Stimulated activated CD4-positive, alpha-beta T cell treated with anti-CD3 and anti-CD28 coated beads, Interleukin-4, amount 100 ng/mL, for 4 hours (primary cell): ENCODE measurements around the gene TMED1.

Source experiments
- DNase-seq, 2 experiments: peaks; one replicate each; pipeline ENCODE4 v3.0.0-alpha.2; 2020

The TMED1 gene

DNA sequence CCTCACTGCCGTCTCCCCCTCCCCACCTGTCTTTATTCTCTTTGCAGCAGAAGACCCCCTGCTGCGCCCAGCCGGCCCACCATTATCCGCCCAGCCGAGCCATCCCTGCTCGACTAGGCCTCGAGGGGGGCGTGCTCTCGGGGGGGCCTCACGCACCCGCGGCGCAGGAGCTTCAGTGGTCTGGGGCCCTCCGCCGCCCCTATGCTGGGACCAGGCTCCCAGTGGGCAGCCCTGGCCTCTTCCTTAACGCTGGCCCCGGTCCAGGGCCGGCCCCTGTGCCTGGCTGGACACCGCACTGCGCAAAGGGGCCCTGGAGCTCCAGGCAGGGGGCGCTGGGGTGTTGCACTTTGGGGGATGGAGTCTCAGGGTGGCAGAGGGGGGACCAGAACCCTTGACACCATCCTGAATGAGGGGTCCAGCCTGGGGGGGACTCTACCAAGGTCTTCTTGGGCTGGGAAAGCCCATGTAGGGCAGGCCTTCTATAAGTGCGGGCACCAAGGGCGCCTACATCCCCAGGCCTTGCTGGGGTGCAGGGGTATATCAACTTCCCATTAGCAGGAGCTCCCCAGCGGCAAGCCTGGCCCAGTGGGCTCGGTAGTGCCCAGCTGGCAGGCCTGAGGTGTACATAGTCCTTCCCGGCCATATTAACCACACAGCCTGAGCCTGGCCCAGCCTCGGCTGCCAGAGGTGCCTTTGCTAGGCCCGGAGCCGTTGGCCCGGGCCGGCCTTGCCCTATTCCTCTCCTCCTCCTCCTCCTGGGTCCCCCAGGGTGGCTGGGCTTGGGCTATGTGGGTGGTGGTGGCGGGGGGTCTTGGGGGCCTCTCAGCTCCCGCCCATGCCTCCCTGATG lies 4.9 kb downstream of the TMED1 start:
- no peak for DNase-seq

DNA sequence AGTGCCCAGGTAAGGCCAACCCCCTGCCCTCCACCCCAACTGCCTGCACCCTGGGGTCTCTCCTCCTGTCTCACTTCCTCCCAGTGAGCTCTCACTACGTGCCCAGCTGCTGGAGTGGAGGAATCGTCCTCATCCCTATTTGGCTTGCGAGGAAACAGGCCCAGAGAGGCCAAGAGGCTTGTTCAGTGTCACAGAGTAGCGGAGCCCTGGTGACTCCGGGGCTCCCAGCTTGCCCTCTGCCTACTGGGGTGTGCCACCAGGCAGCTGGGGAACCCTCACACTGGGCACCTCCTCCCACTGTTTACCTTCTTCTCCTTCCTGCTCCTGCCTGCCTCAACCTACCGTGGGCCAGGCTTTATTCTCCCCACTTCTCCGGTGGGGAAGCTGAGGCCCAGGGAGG lies 5.6 kb downstream of the TMED1 start:
- DNase-seq: no peak

DNA sequence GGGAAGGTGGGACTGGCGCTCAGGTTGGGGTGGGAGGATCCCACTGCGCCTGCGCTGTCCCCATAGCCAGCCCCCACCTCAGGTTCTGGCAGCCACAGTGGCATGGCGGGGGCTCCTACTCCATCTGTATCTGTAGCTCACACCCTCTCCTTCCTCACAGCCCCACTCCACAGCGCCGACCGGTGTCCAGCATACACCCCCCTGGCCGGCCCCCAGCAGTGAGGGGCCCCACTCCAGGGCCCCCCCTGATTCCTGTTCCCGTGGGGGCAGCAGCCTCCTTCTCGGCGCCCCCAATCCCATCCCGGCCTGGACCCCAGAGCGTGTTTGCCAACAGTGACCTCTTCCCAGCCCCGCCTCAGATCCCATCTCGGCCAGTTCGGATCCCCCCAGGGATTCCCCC lies 6.0 kb downstream of the TMED1 start:
- no peak for DNase-seq

DNA sequence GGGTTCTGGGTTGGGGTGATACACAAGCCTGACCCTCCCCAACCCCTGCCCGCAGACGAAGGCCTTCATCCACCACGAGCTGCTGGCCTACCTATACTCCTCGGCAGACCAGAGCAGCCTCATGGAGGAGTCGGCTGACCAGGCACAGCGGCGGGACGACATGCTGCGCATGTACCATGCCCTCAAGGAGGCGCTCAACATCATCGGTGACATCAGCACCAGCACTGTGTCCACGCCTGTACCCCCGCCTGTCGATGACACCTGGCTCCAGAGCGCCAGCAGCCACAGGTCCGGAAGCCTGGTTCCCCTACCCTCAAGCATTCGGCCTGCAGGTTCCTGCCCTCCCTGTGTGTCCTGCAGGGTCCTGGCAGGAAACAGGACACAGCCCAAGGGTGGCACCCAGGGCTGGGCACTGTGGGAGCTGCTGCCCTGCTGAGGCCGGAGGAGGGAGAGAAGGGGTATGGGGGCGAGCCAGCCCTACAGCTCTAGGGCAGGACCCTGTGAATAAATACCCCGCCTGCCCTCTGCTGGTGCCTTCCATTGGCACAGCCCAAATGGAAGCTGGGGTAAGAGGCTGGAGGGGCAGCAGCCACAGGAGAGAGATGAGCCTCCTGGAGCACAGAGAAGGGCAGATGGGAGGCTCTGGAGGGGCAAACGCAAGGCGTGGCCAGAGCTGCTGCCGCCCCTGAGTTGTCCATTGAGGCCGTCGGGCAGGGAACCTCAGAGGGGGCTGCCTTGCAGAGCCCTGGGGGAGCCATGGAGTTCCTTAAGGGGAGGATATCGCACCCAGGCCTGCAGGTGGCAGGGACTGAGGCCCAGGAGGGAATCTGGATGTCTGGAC lies 6.8 kb downstream of the TMED1 start:
- DNase-seq: no peak

DNA sequence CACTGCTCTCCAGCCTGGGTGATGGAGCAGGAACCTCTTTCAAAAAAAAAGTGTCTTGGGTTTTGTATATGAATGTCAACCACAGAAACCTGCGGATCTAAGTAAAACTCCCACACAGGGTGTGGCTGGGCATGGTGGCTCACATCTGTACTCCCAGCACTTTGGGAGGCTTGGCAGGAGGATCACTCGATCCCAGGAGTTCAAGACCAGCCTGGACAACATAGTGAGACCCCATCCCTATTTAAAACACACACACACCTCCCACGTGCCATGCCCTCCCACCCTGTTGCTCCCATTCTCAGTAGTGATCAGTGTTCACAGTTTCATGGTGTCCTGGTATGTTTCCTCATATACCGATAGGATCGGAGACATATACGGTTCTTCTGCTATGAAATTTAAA lies 9.2 kb downstream of the TMED1 start:
- no peak for DNase-seq

DNA sequence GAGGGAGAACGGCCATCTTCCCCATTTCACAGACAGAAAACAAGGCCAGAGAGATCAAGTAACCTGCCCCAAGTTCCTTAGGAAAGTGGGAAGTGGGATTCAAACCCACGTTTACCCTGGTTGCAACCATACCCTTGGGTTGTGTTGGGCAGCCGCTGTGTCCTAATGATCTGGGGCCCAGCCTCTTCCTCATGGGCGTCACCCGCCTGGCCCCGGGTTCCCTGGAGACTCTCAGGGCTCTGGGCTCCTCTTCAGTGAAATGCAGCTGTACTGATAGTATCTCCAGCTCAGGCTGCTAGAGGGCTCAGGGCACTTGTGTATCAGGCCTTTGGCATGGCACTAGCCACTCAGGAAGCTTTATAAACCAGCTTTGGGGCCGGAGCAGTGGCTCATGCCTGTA lies 9.8 kb downstream of the TMED1 start:
- DNase-seq: no peak

DNA sequence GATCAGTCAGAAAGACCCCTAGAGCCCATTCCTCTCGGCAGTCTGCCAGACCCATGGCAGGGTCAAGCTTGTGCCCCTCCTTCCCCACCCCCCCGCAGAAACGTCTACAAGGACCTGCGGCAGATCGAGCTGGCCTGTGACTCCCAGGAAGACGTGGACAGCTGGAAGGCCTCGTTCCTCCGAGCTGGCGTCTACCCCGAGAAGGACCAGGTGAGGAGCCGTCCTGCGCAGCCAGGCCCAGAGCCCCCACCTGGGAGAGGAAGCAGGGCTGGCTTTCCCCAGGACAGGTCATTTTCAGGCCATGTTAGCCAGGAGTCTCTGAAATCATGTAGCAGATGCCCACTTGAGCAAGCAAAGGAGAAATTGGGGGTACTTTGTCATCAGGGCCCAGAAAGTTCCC lies 12.3 kb downstream of the TMED1 start:
- no peak for DNase-seq

DNA sequence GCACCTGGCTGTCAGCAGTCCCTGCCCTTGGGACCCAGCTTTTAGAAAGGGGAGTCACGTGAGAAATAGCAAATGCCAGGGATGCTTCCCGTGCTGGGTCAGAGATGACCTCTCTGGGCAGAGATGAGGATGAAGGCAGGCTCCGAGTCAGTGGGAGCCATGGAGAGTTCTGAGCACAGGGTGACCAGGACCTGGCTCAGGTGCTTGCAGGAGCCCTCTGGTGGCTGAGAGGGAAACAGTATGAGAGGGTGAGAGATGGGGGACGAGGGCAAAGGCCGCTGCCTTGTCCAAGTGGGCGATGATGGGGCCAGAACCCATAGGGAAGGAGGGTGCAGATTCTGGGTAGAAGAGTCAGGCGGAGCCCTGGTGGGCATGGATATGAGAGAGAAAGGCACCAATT lies 15.8 kb downstream of the TMED1 start:
- DNase-seq: no peak

DNA sequence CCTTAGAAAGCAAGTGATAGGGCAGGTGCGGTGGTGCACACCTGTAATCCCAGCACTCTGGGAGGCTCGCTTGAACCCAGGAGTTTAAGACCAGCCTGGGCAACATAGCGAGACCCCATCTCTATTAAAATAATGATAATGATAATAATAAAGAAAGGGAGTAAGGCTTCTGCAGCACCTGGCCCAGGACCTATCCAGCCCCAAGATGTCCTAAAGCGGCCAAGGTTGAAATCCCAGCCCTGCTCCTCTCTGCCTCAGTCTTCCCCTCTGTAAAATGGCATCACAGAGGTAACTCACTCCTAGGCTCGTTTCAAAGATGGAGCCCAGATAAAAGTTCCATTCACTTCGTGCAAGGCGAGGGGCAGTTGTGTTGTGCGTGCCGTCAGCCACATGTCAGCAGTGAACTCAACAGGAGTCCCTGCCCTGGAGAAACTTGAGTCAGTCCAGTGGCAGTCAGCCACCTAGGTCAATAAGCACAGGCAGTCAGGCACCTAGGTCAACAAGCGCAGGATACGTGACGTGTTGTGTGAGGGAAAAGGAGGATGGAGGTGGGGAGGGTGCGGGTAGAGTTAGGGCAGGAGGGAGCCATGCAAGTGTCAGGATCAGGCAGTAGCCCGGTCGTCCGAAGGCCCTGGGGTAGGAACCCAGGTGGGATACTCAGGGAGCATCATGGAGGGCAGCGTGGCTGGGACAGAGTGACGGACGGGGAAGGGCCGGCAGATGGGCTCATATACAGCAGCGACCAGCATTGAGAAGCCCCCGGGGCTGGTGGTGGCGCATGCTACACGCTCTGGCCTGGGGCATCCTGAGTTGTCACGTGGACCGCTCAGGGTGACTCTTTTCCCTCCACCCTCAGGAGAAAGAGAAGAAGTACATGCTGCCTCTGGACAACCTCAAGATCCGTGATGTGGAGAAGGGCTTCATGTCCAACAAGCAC lies 16.6 kb downstream of the TMED1 start:
- no peak for DNase-seq

DNA sequence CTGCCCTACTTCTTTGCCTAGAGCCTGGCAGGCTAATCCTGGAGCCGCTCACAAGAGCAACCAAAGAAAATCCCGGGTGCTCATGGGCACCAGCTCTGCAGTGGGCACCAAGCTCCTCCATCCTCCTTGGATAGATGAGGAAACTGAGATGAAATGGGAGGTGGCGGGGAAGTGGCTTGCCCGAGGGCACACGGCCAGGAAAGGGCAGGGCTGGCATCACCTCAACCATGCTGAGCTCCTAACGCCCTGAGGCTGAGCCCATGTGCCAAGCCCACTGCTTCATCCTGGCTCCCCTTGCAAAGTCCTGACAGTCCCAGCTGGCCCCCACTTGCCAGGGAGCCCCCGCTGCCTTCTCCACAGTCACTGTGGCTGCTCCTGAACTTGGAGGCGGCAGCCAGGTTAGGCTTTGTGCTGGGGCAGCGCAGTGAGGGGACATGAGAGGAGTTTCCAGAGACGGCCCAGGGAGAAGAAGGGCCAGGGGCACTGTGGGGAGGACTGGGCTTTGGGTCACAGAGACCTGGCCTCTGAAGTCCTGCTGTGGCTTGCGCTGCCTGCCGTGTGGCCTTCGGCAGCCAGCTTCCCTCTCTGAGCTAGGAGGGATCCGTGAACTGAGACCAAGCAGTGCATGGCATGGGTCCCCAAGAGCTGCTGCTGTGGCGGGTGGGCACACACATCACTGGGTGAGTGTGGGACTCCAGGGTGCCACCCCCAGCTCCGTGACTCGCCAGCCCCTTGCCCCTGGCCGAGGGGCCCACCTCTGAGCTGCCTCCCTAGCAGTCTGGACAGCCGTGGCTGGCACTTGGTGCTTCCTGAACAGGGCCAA lies 17.5 kb downstream of the TMED1 start:
- no peak for DNase-seq

DNA sequence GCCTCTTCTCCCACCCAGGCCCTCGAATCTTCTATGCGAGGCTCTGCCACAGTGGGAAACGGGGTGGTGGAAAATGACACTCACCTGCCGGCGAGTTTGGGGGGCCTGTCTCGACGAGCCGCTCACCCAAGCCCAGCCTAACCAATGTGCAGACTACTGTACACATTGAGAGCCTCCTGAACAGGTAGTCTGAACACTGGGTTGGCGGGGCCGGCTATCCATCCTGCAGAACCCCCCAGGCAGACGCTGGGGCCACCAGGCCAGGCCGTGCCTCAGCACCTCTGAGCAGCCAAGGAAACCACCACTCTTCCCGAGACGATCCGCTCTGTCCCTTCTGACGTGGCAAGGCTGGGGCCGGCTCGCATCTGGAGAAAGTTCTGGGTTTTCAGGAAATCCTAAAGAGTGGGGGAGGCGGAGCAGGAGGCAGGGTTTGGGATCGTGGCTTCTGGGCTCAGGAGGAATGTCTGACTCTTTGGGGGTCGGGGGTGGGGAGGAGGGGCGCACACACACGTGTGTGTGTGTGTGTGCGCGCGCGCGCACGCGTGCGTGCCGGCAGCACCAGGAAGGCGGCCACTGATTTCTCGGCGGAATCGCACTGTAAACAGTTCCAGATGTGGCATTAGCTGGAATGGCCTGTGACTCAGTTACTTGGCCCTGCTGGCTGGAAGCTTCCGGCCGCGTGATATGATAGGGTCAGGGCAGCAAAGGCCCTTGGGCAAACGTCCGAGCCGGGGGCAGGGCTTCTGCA lies 18.5 kb downstream of the TMED1 start:
- DNase-seq: no peak

DNA sequence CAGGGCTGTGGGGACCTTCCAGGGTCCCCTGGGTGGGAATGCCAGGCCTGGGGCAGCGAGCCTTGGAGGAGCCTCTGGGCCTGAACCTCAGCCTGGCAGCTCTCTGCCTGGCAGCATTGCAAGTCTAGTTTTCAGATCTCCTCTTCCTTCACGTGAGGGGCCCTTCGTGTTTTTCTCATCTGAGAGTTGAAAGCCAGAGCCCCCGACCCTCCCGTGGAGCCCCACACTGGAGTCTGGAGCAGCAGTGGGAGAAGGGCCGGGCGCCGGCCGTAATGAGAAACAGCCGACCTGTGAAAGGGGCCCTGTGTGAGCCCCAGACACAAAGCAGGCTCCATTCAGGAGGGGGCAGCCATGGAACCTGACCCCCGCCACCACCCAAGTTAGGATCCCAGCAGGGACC lies 19.3 kb downstream of the TMED1 start:
- no peak for DNase-seq

DNA sequence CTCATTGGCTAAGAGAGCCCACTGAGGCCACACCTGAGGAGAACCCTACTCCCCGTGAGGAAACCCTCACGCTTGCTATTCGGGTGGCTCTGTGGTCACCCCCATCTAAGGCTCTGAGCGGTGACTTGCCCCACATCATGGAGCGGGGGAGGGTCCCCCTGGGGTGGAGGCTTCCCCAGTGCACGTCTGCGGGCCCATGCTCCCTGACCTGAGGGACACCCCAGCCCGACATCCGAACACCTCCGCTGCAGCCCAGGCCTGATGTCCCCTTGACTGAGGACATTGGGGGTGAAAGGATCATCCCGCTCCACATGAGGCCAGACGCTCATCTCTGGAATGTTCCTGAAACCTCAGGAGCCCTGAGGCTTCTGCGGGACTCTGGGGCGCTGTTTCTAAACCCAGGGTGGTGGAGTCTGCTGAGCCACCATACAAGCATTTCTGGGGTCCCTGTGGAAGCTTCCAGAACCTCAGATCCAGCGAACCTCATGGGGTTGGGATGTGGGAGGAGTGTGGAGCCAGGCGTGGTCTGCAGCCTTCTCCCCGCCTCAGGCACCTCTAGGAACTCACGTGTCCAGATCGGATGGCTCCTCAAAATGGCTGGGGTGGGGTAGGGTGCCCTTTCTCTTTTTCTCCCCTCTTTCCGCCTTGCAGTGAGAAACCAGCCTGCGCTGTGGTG lies 19.9 kb downstream of the TMED1 start:
- DNase-seq: no peak

DNA sequence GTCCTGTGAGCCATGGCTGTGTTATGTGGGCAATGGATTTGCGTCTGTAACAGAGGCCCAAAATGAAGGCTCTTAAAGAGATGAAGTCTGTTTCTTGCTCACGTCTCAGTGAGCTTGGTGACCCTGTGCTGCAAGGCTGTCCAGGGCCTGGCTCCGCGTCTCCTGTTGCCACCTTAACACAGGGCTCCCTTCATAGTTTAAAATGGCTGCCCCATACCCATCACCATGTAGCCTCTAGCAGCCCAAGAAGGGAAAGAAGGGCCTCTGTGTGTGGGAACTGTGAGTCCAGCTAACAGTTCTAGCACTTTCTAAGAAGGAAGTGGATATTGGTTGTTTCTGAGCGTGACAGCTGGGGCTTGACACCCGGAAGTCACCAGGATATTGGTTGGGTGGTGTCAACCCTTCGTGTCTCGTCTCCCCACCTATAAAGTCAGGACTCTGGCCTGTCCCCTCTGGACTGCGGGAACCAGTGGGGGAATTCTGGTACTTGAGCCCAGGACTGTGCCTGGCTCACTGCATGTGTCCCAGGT lies 20.9 kb downstream of the TMED1 start:
- DNase-seq: no peak

DNA sequence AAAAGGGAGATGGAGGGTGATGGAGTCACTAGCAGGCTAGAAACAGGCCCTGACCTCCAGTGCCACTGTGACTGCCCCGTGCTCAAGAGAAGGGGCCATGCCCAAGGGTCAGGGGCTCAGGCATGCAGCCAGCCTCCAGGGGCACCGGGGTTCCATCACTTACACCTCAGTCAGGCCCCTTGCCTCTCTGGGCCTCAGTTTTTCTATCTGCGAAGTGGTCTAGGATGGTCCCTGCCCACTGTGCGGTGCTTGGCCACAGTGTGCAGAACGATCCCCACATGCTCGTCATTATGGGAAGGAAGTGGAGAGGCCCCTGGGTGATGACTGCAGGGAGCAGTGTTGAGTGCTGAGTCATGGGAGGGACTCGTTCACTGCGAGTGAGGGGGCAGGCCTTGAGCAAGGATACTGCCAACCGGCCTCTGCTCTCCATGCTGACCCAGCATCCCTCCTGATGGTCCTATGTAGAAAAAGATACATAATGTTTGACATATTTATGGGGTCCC lies 23.1 kb downstream of the TMED1 start:
- peak in 1 of 2 experiments; percentile 15 for DNase-seq

DNA sequence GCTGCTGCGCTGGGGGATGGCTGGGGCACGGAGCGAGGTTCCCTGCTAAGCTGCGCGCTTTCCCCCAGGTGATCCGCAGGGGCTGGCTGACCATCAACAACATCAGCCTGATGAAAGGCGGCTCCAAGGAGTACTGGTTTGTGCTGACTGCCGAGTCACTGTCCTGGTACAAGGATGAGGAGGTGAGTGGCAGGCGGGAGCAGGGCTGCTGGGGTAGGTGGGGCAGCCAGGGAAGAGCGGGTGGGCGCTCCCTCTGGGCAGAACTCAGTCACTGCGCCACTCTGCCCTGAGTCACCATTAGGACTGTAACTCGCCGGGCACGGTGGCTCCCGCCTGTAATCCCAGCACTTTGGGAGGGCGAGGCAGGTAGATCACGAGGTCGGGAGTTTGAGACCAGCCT lies 23.8 kb downstream of the TMED1 start:
- no peak for DNase-seq

DNA sequence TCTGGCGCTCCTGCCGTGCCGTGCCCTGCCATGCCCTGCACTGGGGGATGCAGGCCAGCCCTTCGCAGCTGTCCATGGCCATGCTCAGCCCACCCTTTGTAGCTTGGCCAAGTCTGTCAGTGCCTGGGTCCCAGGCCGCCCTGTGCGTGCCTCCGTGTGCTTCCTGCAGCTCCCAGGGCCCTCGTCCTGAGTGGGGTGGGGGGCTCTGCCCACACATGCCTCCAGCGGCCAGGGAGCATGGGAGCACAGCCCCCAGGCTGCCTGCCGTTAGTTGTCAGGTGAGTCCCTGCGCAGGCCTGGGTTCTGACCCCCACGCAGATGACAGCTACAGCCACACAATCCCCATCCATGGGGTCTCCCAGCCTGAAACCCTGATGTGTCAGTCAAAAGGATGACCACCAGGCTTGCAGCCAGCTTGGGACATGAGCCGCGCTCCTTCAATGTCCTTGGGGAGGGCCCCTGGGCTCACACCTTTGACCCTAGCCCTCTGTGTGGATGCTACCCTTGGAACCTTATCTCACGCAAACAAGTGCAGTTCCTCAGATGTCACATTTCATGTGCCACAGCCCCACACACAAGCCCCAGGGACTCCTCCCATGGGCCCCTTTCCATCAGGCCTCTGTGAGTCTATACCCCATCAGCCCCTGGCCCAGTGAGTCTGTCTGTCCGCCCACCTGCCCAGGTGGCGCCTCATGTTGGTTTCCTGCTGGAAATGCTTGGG lies 24.5 kb downstream of the TMED1 start:
- no peak for DNase-seq

DNA sequence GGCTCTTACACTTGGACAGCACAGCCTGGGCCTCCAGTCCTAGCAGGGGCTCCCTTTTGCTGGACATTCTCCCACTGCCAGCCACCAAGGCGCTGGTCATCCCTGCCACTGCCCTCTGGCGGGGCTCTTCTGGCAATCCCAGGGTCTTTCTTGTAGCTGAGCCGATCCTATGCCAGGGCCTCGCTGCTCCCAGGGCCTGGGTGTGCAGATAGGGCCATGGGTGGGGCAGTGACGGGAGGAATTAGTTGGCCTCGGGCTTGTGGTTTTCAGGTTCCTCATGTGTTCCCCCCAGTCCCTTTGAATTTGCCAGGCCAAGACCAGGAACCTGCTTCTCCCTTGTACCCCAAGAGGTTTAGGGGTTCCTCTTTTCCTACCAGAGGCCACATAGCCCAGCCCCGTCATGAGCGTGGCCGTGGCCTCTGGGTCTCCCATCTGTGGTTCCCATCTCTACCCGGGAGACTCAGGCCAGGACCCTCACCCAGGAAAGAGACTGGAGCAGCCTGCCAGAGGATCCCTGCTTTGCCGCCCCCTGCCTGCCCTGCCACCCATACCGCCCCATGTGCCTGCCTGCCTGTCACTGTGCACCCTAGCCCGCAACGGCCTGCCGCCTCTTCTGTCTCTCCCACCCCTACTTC lies 26.2 kb downstream of the TMED1 start:
- no peak for DNase-seq
